Neutrophil (primary cell): ENCODE measurements around the gene NDC80.
"Not testable (repeated sequence)": the region's sequence is repeated elsewhere in the genome, so short reads cannot be mapped to it uniquely, and the experiment has no call there.

Source experiments
- H3K27ac ChIP-seq: fragments of 200-600 bp; sonication (generic); 2 replicates; pipeline ENCODE4 v1.5.1; 2016; ENCODE audit warnings: mild to moderate bottlenecking, moderate library complexity
- H3K27me3 ChIP-seq: fragments of 200-600 bp; sonication (generic); 2 replicates; pipeline ENCODE4 v1.6.0; 2016; ENCODE audit warnings: mild to moderate bottlenecking
- H3K36me3 ChIP-seq: fragments of 200-600 bp; sonication (generic); 2 replicates; pipeline ENCODE4 v1.5.1; 2017
- H3K4me1 ChIP-seq, 2 experiments: fragments of 200-600 bp in 1 of 2; sonication (generic) in 1 of 2; 1 replicate in 1 of 2; 2 replicates in 1 of 2; pipeline versions ENCODE4 v1.5.1 to v1.6.1; 2013 to 2016; ENCODE audit warnings: low read depth in 1 of 2, low read length in 1 of 2, mild to moderate bottlenecking in 1 of 2, moderate library complexity in 1 of 2; ENCODE audit not compliant: control insufficient read depth in 1 of 2, insufficient read depth in 1 of 2
- H3K4me3 ChIP-seq, 2 experiments: fragments of 200-600 bp in 1 of 2; sonication (generic) in 1 of 2; 1 replicate in 1 of 2; 2 replicates in 1 of 2; pipeline ENCODE4 v1.5.1; 2013 to 2016; ENCODE audit warnings: low read depth in 1 of 2, low read length in 1 of 2, mild to moderate bottlenecking in 1 of 2, moderate library complexity in 1 of 2
- H3K9me3 ChIP-seq: fragments of 200-600 bp; sonication (generic); 2 replicates; pipeline ENCODE4 v1.5.1; 2016
- CTCF ChIP-seq: fragments of 200-600 bp; sonication (generic); IDR thresholded peaks from 2 replicates; pipeline ENCODE4 v1.5.1; 2016; ENCODE audit warnings: antibody characterized with exemption

The NDC80 gene

GRCh38 chr18:2656237-2656980 lies 85.1 kb downstream of the NDC80 start:
- H3K27me3 ChIP-seq = no peaks in the 10 kb centered on the region
- H3K4me1 ChIP-seq = peaks cover 68 to 69% of the 10 kb centered on the region in 2 experiments
- H3K36me3 ChIP-seq = peaks cover 30% of the 10 kb centered on the region
- no peaks in the 10 kb centered on the region for H3K9me3 ChIP-seq
- peak overlapping the region; percentile 100 for H3K27ac ChIP-seq
- TF ChIP-seq CTCF = no peak
- peak overlapping the region; percentile 94 to 97 for H3K4me3 ChIP-seq

- Histone ChIP-seq H3K36me3 (peaks cover 31% of the 10 kb centered on the region), H3K4me3 (peak overlapping the region; percentile 94 to 97), H3K4me1 (peaks cover 62 to 64% of the 10 kb centered on the region in 2 experiments), H3K27ac (peak overlapping the region; percentile 100), H3K27me3 (no peaks in the 10 kb centered on the region), H3K9me3 (no peaks in the 10 kb centered on the region)
- no peak for TF ChIP-seq CTCF
These were observed 85.7 kb downstream of the NDC80 start for GRCh38 chr18:2656981-2657512.

GRCh38 chr18:2657788-2658458 lies 86.6 kb downstream of the NDC80 start:
- H3K27me3 ChIP-seq = no peaks in the 10 kb centered on the region
- TF ChIP-seq CTCF = no peak
- peaks cover 31% of the 10 kb centered on the region for H3K36me3 ChIP-seq
- H3K9me3 ChIP-seq = no peaks in the 10 kb centered on the region
- H3K4me1 ChIP-seq = peaks cover 55 to 63% of the 10 kb centered on the region in 2 experiments
- H3K27ac ChIP-seq = peak overlapping the region; percentile 100
- H3K4me3 ChIP-seq = peak overlapping the region; percentile 94 to 97

GRCh38 chr18:2660849-2661248 lies 89.5 kb downstream of the NDC80 start:
- Histone ChIP-seq H3K36me3 (peaks cover 54% of the 10 kb centered on the region), H3K4me1 (peaks cover 56 to 70% of the 10 kb centered on the region in 2 experiments), H3K27ac (peak overlapping the region; percentile 34), H3K4me3 (peak overlapping the region in 1 of 2 experiments; percentile 94)
- H3K9me3 ChIP-seq, H3K27me3 ChIP-seq: not testable (repeated sequence)

- Histone ChIP-seq H3K36me3 (peaks cover 68% of the 10 kb centered on the region), H3K4me1 (peaks cover 59 to 80% of the 10 kb centered on the region in 2 experiments)
- H3K27me3 ChIP-seq = not testable (repeated sequence)
These were observed 90.9 kb downstream of the NDC80 start for GRCh38 chr18:2662288-2662687.

GRCh38 chr18:2662990-2663389 lies 91.6 kb downstream of the NDC80 start:
- no peak for TF ChIP-seq CTCF
- Histone ChIP-seq H3K36me3 (peaks cover 72% of the 10 kb centered on the region), H3K4me1 (peaks cover 57 to 80% of the 10 kb centered on the region in 2 experiments), H3K4me3 (peak overlapping the region in 1 of 2 experiments; percentile 8), H3K27me3 (no peaks in the 10 kb centered on the region), H3K27ac (peak overlapping the region; percentile 54), H3K9me3 (no peaks in the 10 kb centered on the region)

More at GRCh38 chr18:2662288-2662687, 90.9 kb downstream of the NDC80 start:
- H3K4me3 ChIP-seq = peak overlapping the region in 1 of 2 experiments; percentile 8
- H3K27ac ChIP-seq, H3K9me3 ChIP-seq: not testable (repeated sequence)
